Activated gamma-delta T cell treated with Interleukin-2 at 50 U/mL for 16 hours (primary cell): ENCODE data around the gene SBF2.
A peak's percentile ranks its signal among the peaks of the same experiment; 100 is the strongest.
"Not testable (repeated sequence)": the region's sequence is repeated elsewhere in the genome, so short reads cannot be mapped to it uniquely, and the experiment has no call there.

Experiments used
- DNase-seq: peaks from one replicate; pipeline ENCODE4 v3.0.0-alpha.2; 2020

Gene SBF2

GRCh38 chr11:9758637-9759518, 535.1 kb downstream of the SBF2 start:
- DNase-seq: peak; percentile 29

- peak; percentile 91 for DNase-seq
Observed at GRCh38 chr11:9757809-9758636, 536.0 kb downstream of the SBF2 start.

DNA sequence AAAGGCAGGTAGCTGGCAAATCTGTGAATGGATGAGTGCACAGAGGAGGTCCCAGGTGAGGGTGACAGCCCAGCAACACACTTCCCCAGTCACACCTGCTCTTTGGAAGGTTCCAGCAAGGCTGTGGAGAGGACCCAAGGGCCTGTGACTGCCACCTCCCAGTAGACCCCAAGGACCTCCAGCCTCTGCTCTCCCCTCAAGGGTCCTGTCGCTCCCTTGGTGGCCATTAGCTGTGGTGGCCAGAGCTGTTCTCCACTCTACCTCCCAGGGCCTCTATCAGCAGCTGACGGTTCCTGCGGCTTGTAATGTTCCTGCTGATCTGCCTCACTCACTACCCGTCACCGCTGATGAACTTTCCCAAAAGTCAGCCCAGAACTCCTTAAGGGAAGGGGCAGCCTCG, 537.1 kb downstream of the SBF2 start:
- no peak for DNase-seq

DNA sequence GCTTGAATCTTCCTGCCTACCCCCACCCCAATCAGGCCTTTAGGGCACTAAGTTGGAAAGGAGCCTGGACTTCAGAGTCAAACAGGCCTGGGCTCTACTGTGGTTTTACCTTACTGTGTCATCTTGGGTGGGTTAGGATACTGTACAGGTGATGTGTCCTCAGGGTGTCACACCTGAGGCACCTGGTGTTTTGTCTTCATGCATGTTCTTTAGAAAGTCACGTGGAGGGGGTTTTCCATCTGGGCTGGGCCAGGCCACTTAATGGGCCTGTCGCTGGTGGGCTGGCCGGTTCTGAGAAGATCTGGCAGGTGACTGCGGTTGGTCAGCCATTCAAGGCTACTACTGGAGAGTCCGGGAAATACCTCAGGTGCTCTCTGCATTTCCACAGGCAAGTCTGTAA, 537.6 kb downstream of the SBF2 start:
- no peak for DNase-seq

DNA sequence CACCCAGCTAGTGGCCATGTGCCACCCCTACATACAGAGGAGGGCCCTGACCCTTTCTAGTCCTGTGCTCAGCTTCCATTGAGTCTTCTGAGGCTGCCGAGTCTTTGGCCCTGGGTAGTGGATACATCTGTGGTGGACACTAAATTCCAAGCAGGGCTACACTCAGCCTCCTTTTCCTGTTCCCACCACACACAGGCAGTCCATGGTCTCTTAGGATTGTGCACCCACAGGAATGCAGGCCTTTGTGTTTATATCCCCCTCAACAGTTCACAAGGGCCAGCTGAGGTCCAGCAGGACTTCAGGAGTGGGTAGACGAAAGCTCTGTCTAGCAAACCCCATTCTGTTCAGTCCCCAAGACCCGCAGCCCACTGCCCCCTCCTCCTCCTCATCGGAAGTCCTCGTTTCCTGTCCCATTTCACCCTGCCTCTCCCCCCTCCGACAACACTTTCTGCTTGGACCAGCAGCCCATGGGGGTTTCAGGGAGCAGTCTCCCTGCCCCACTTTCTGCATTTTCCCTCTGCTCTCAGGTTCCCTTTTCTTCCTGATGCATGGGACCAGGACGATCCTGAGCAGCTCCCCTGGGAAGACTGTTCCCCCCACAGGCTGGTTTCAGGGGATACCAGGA, 538.3 kb downstream of the SBF2 start:
- no peak for DNase-seq

DNA sequence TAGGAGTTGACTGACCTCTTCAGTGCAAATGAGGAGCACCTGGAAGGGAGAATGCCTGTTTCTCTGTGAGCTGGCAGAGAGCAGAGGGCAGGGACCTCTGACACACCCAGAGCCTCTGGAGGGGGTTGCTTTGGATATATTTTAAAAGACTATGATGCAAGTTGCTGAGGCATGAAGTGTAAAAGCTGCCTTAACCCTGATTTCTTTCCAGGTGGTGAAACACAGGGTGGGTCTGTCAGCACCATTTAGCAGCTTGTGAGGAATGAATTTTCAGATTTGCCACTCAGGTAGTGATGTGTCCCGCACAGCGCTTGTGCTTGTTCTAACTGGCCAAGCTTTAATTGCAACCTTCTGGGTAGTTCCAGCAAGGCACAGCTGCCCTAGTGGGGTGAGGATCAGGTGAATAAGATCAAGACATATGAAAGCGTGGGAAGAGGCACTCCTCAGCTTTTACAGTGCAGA, 540.0 kb downstream of the SBF2 start:
- DNase-seq: no peak

DNA sequence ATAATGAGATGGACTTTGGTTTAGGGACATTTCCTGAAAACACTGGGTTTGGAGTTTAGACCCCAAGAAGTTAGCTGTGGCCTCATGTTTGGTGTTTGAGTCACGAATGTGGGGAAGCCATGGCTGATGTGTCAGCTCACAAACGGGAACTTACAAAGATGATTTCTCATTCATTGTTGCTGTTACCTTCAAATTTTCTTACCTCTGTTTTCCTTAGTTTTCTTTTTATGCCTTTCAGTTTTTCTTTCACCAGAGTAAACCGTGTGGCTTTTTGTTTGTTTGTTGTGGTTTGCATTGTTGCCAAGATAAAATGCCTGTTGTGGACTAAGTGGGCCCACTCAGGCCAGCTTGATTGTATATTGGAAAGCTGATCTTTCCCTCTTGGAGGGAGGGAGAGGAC, 541.0 kb downstream of the SBF2 start:
- DNase-seq: no peak

DNA sequence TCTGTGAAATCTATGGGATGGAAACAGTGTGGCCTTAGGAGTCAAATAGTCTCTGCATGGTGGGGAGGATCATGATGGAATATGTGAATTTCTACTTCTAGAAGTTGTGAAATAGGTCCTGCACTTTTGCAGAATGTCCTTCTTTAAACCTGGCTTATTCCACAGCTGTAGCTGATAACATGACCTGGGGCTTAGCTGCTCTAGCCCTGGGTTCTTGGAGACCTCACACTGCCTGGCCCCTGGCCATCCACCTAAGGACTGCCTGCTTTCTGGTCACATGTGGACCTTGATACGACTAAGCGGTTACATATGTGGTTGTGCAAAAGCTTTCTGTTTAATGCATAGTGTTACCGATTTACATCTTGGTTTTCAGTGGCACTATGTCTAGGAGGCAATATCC, 541.9 kb downstream of the SBF2 start:
- DNase-seq: no peak

DNA sequence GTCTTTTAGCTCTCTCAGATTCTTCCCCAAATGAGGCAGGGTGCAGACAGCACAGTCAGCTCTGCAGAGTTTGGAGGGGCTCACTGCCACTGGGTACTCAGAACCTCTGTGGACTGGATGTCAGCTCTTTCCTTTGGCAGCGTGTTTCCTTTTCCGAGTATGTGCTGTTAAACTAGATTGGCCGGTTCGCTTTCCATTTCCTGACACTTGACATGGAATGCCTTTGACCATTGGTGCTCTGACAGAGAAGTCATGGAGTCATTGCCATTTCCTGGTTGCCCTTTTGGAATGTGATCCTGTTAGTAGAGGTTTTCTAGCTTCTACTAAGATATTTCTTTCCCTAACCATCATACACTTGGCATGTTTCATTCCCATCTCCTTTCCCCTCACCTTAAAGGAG, 543.5 kb downstream of the SBF2 start:
- DNase-seq: no peak

DNA sequence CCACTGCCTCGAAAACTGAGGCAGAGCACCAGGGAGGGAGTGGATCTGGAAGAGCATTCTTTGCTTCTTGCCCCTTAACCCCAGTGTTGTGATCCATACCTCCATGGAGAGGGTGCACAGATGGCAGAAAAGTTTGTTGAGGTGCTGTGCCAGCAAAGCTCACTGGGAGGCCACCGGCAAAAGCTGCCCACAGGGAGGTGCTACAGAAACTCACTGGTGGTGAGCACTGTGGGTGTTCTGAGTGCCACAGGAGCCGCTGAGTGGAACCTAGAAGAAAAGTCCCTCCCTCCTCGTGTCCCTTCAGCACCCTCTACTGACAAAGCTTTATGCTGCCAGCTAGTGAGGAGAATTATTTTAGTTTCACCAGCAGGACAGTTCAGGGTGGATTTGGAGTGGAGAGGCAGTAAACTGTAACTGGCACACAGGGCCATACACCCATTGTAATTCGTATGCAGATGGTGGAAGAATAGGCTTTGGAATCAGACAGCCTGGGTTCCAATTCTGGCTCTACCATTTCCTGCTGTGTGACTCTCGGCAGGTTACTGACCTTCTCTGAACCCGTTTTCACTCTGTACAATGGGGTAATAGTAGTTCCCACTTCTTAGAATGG, 545.6 kb downstream of the SBF2 start:
- peak; percentile 38 for DNase-seq

- no peak for DNase-seq
Observed at GRCh38 chr11:9747828-9748227, 546.2 kb downstream of the SBF2 start.

DNA sequence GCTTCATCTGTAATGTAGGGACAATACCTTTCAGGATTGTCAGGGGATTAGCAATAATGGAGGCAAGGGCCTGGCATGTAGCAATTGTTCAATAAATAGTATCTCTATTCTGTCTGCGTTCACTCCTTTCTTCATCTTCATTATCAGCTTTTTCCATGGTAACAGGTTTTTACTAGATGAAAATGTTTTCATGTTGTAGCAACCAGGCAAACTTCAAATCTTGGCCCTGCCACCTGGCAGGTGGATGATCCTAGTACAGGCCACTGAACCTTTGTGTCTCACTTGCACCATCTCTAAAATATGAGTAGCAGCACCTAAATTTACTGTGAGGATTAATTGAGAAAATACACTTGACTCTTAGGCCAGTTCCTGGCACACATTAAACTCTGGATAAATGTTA, 546.8 kb downstream of the SBF2 start:
- DNase-seq: no peak

- no peak for DNase-seq
Observed at GRCh38 chr11:9745411-9746211, 548.4 kb downstream of the SBF2 start.

- DNase-seq: not testable (repeated sequence)
Observed at GRCh38 chr11:9743512-9743911, 550.5 kb downstream of the SBF2 start.

GRCh38 chr11:9741260-9741659, 552.8 kb downstream of the SBF2 start:
- no peak for DNase-seq

DNA sequence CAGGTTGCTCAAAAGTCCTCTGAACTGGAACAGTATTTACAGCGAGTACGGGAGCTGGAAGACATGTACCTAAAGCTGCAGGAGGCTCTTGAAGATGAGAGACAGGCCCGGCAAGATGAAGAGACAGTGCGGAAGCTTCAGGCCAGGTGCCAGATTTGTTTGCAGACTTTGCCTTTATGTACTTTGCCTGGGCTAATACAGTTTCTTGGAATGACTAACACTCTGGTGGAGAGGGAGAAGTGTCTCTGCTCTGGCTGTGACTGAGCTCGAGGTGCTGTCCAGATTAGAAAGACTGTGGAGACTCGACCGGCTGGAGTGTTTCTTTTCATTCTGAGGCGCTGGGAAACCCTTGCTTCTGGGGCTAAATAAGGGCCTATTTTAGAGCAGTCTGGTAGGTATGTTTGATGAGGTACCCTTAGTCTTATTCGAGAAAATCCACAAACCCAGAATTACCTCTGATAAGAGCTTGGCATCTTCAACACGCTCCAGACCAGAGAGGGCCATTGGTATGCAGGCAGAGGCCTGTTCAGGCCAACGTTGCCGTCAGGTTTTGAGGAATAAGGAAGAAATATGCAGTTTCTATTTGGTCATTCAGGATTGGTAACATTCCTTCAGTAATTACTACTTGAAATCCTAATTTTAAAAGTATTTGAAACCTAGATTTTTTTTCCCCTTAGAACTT, 553.7 kb downstream of the SBF2 start:
- no peak for DNase-seq

DNA sequence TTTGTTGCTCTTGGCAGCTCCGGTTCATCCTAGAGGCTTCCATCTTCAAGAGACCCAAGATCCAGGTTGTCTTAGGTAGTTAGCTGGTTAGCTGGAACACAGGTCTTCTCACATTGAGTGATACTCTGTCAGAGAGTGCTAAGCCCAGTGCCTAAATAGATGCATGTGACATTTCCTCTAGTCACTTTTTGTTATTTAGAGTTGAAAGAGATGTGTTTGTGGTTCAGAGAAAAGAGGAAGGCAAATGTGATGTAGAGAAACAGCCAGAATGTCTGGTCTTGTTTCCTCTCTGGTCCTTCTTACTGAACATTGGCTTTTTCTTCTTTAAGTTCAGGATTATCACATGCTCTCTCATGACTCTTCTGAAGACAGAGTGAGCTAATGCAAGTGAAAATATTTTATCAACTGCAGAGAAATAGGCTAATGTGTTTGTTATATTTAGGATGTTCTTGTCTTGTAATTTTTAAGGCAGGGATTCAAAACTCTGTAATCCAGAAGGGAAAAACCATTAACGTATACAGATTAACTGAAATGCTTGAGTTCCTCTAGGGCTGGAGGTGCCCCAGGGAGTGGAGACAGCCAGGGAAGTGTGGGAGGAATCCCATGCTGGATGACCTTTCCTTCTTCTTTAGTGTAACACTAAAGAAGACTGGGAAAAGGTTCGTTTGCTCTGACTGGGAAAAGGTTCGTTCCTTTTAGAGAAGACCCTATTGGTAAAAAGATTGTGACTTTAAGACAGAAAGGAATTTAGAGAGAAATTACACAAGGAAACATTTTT, 554.7 kb downstream of the SBF2 start:
- no peak for DNase-seq

- no peak for DNase-seq
Observed at GRCh38 chr11:9738707-9739106, 555.3 kb downstream of the SBF2 start.

- DNase-seq: no peak
Observed at GRCh38 chr11:9738116-9738515, 555.9 kb downstream of the SBF2 start.

DNA sequence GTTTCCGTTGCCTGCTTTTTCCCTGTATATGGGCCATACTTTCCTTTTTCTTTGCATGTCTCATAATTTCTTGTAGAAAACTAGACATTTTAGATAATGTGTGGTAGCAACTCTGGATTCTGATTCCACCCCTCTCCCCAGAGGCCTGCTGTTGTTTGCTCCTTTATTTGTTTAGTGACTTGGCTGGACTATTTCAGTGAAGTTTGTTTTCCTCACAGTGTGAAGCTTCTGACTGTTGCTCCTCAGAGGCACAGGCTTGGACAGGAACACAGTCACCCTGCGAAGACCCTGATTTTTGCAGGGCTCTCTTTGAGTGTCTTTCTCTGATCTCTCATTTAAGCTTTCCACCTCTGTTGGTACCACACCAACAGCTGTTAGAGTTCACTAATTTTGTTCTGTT, 557.7 kb downstream of the SBF2 start:
- DNase-seq: no peak

- no peak for DNase-seq
Observed at GRCh38 chr11:9735919-9736318, 558.1 kb downstream of the SBF2 start.
